Measurements from ENCODE around the gene MAP2K7.

MAP2K7 gene

DNA sequence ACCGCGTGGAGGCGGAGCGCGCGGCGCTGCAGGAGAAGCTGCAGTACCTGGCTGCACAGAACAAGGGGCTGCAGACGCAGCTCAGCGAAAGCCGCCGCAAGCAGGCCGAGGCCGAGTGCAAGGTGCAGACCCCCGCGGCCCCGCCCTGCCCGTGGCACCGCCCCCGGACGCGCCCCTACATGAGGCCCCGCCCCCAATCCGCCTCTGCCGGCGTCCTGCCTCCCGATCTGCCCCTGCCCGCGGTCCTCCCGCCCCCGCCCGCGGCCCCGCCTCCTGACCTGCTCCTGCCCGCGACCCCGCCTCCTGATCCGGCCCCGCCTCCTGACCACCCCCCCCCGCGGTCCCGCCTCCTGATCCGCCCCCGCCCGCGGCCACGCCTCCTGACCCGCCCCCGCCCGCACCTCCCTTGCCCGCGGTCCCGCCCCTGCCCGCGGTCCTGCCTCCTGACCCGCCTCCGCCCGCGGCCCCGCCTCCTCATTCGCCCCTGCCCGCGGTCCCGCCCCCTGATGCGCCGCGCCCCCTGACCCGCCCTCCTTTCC, 41.2 kb upstream of the MAP2K7 start:
- Histone ChIP-seq H3K9ac (ENCODE audit: low read depth, low read length) (no peak overlapping the region), H3K4me3 (ENCODE audit: low read depth in 1 of 2, low read length in 2 of 2) (no peak overlapping the region), H3K36me3 (ENCODE audit: insufficient read depth, low read length) (peaks cover 6% of the 10 kb centered on the region), H4K20me1 (ENCODE audit: insufficient read depth, low read length) (peaks cover 4% of the 10 kb centered on the region; the same call in 1 of the 2 replicates), H3K9me3 (ENCODE audit: insufficient read depth, low read length, severe bottlenecking) (no peaks in the 10 kb centered on the region), H3K4me2 (ENCODE audit: insufficient read depth, low read length) (no peak overlapping the region), H3K4me1 (ENCODE audit: insufficient read depth, low read length) (no peaks in the 10 kb centered on the region), H3K27me3 (ENCODE audit: insufficient read depth, low read length, poor library complexity) (no peaks in the 10 kb centered on the region), H2AFZ (ENCODE audit: low read depth, low read length) (no peak overlapping the region), H3K79me2 (ENCODE audit: insufficient read depth, low read length) (no peaks in the 10 kb centered on the region), H3K27ac (ENCODE audit: low read length) (no peak overlapping the region)
- DNase-seq = peak; percentile 18
- TF ChIP-seq, protein P1, sequence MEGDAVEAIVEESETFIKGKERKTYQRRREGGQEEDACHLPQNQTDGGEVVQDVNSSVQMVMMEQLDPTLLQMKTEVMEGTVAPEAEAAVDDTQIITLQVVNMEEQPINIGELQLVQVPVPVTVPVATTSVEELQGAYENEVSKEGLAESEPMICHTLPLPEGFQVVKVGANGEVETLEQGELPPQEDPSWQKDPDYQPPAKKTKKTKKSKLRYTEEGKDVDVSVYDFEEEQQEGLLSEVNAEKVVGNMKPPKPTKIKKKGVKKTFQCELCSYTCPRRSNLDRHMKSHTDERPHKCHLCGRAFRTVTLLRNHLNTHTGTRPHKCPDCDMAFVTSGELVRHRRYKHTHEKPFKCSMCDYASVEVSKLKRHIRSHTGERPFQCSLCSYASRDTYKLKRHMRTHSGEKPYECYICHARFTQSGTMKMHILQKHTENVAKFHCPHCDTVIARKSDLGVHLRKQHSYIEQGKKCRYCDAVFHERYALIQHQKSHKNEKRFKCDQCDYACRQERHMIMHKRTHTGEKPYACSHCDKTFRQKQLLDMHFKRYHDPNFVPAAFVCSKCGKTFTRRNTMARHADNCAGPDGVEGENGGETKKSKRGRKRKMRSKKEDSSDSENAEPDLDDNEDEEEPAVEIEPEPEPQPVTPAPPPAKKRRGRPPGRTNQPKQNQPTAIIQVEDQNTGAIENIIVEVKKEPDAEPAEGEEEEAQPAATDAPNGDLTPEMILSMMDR (IDR thresholded peaks at IDR 0.05; ENCODE audit: borderline replicate concordance, extremely low read depth, low read length, poor library complexity, severe bottlenecking) = no peak
- no peak for TF ChIP-seq EZH2 (IDR thresholded peaks at IDR 0.05; ENCODE audit: borderline replicate concordance, low read depth, low read length, severe bottlenecking)
- ATAC-seq (ENCODE audit: insufficient read depth, low read depth) = no peak

DNA sequence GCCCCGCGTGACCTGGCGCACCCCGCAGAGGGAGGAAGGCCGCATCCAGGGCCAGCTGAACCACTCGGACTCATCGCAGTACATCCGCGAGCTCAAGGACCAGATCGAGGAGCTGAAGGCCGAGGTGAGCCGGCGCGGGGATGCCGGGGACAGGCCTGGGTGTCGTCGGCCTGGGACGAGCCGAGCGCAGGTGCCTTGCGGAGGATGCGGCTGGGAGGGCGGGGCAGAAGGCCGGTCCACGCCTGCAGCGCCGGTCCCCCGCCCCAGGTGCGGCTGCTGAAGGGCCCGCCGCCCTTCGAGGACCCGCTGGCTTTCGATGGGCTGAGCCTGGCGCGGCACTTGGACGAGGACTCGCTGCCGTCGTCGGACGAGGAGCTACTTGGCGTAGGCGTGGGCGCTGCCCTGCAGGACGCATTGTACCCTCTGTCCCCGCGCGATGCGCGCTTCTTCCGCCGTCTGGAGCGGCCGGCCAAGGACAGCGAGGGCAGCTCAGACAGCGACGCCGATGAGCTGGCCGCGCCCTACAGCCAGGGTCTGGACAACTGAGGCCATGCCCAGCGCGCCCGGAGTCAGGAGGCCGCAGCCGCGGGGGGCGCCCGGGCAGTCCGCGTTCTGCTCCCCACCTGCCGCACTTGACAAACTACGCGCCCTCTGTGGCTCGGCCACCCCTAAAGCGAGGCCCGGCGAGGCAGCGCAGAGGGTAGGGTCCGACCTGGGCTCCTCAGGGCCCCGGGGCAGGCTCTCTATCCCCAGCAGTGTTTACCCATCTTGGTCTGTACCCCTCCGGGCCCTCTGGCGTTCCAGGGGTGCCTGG, 40.3 kb upstream of the MAP2K7 start:
- DNase-seq (no peak), ATAC-seq (ENCODE audit: insufficient read depth, low read depth) (no peak)
- no peak overlapping the region for H3K4me3 ChIP-seq (ENCODE audit: low read depth in 1 of 2, low read length in 2 of 2)
- H3K79me2 ChIP-seq (ENCODE audit: insufficient read depth, low read length) = no peaks in the 10 kb centered on the region
- no peaks in the 10 kb centered on the region for H3K27me3 ChIP-seq (ENCODE audit: insufficient read depth, low read length, poor library complexity)
- no peak overlapping the region for H3K4me2 ChIP-seq (ENCODE audit: insufficient read depth, low read length)
- H4K20me1 ChIP-seq (ENCODE audit: insufficient read depth, low read length) = peaks cover 4% of the 10 kb centered on the region; the same call in 1 of the 2 replicates
- peaks cover 3% of the 10 kb centered on the region for H3K4me1 ChIP-seq (ENCODE audit: insufficient read depth, low read length)
- no peak overlapping the region for H3K9ac ChIP-seq (ENCODE audit: low read depth, low read length)
- H3K36me3 ChIP-seq (ENCODE audit: insufficient read depth, low read length) = peaks cover 6% of the 10 kb centered on the region
- no peak overlapping the region for H3K27ac ChIP-seq (ENCODE audit: low read length)
- TF ChIP-seq, protein P1 (IDR thresholded peaks at IDR 0.05; ENCODE audit: borderline replicate concordance, extremely low read depth, low read length, poor library complexity, severe bottlenecking) = no peak
- no peak for TF ChIP-seq EZH2 (IDR thresholded peaks at IDR 0.05; ENCODE audit: borderline replicate concordance, low read depth, low read length, severe bottlenecking)
- no peak overlapping the region for H2AFZ ChIP-seq (ENCODE audit: low read depth, low read length)
- H3K9me3 ChIP-seq (ENCODE audit: insufficient read depth, low read length, severe bottlenecking) = no peaks in the 10 kb centered on the region

DNA sequence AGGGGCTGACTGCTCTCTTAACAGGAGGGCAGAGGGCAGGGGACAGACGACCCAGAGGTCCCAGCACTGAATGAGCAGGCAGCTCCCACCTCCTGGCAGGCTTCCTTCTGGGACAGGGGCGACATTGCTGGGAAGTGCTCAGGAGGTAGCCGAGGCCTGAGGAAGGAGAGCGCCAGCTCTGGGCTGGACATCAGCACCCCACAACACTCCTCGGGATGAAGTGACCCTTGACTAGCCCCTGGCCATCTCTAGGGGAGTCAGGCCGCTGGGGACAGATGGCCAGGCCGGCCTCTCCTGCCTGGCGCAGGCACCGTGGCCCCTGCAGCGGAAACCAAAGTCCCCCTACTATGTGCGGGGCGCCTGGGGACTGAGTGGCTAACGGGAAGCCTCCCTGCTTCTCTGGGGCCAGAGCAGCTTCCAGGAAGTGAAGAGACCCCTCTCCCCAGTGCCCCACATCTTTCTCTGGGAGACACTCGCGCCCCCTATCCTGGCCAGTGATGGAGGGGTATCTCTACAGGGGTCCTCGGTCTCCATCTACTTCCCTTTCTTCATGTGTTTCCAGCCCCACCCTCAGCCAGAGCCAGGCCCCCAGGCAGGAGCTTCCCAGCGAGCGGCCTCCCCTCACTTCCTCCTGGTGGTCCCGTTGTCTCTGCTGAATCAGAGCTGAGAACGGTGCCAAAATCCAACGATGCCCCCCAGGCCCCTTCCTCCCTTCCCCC, 39.5 kb upstream of the MAP2K7 start:
- H3K27ac ChIP-seq (ENCODE audit: low read length) = no peak overlapping the region
- DNase-seq = no peak
- peaks cover 4% of the 10 kb centered on the region; the same call in 1 of the 2 replicates for H4K20me1 ChIP-seq (ENCODE audit: insufficient read depth, low read length)
- no peak for ATAC-seq (ENCODE audit: insufficient read depth, low read depth)
- H3K36me3 ChIP-seq (ENCODE audit: insufficient read depth, low read length) = peaks cover 6% of the 10 kb centered on the region
- H3K4me2 ChIP-seq (ENCODE audit: insufficient read depth, low read length) = no peak overlapping the region
- no peak overlapping the region for H3K4me3 ChIP-seq (ENCODE audit: low read depth in 1 of 2, low read length in 2 of 2)
- no peaks in the 10 kb centered on the region for H3K9me3 ChIP-seq (ENCODE audit: insufficient read depth, low read length, severe bottlenecking)
- no peak overlapping the region for H3K9ac ChIP-seq (ENCODE audit: low read depth, low read length)
- H3K4me1 ChIP-seq (ENCODE audit: insufficient read depth, low read length) = peaks cover 10% of the 10 kb centered on the region
- H3K27me3 ChIP-seq (ENCODE audit: insufficient read depth, low read length, poor library complexity) = no peaks in the 10 kb centered on the region
- TF ChIP-seq, protein P1 (IDR thresholded peaks at IDR 0.05; ENCODE audit: borderline replicate concordance, extremely low read depth, low read length, poor library complexity, severe bottlenecking) = no peak
- no peak for TF ChIP-seq EZH2 (IDR thresholded peaks at IDR 0.05; ENCODE audit: borderline replicate concordance, low read depth, low read length, severe bottlenecking)
- H2AFZ ChIP-seq (ENCODE audit: low read depth, low read length) = no peak overlapping the region
- no peaks in the 10 kb centered on the region for H3K79me2 ChIP-seq (ENCODE audit: insufficient read depth, low read length)

Data from DND-41 (cell line).